Neural cell (in vitro differentiated cells): Measurements from ENCODE around the gene CHCHD3.
"Not testable (repeated sequence)": the region's sequence is repeated elsewhere in the genome, so short reads cannot be mapped to it uniquely, and the experiment has no call there.

Experiments used
- CTCF ChIP-seq: fragments of 450-650 bp; IDR thresholded peaks from 2 replicates; pipeline ENCODE4 v1.5.1; 2014; ENCODE audit warnings: antibody characterized with exemption, mild to moderate bottlenecking, moderate library complexity; ENCODE audit not compliant: poor library complexity, severe bottlenecking
- EP300 ChIP-seq: fragments of 450-650 bp; conservative IDR thresholded peaks from 2 replicates; pipeline ENCODE4 v1.6.1; 2014; ENCODE audit warnings: antibody characterized with exemption, mild to moderate bottlenecking, moderate library complexity; ENCODE audit not compliant: poor library complexity, severe bottlenecking
- EZH2 ChIP-seq: fragments of 200-600, 300-800 bp; shearing (Covaris generic), sonication (generic); IDR thresholded peaks from 2 replicates; pipeline ENCODE4 v1.6.1; 2014; ENCODE audit warnings: antibody characterized with exemption, low read length, borderline replicate concordance, mild to moderate bottlenecking; ENCODE audit not compliant: insufficient read depth, poor library complexity, severe bottlenecking
- MXI1 ChIP-seq: fragments of 450-650 bp; conservative IDR thresholded peaks from 2 replicates; pipeline ENCODE4 v1.6.1; 2014; ENCODE audit warnings: antibody characterized with exemption, mild to moderate bottlenecking; ENCODE audit not compliant: poor library complexity, severe bottlenecking
- POLR2AphosphoS5 ChIP-seq: IDR thresholded peaks from 2 replicates; pipeline ENCODE4 v1.6.1; 2012
- RAD21 ChIP-seq: fragments of 450-650 bp; conservative IDR thresholded peaks from 2 replicates; pipeline ENCODE4 v1.6.1; 2014; ENCODE audit warnings: antibody characterized with exemption, mild to moderate bottlenecking, moderate library complexity
- SMC3 ChIP-seq: fragments of 450-650 bp; conservative IDR thresholded peaks from 2 replicates; pipeline ENCODE4 v1.6.1; 2014; ENCODE audit warnings: antibody characterized with exemption, mild to moderate bottlenecking, moderate library complexity; ENCODE audit not compliant: poor library complexity
- TAF1 ChIP-seq: IDR thresholded peaks from 2 replicates; pipeline ENCODE4 v1.6.1; 2012; ENCODE audit warnings: low read depth
- TF ChIP-seq, protein P1 (sequence below): IDR thresholded peaks from 2 replicates; pipeline ENCODE4 v1.6.1; 2012; ENCODE audit warnings: borderline replicate concordance

DNA sequence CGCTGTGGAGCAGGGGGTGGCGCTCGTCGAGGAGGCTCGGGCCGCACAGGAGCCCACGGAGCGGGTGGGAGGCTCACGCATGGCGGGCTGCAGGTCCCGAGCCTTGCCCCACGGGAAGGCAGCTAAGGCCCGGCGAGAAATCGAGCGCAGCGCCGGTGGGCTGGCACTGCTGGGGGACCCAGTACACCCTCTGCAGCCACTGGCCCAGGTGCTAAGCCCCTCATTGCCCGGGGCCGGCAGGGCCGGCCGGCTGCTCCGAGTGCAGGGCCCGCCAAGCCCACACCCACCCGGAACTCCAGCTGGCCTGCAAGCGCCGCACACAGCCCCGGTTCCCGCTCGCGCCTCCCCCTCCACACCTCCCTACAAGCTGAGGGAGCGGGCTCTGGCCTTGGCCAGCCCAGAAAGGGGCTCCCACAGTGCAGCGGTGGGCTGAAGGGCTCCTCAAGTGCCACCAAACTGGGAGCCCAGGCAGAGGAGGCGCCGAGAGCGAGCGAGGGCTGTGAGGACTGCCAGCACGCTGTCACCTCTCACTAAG lies 183.2 kb downstream of the CHCHD3 start:
- not testable (repeated sequence) for TF ChIP-seq SMC3, CTCF, EP300, TAF1, POLR2AphosphoS5, RAD21, EZH2, MXI1
- TF ChIP-seq, protein P1, sequence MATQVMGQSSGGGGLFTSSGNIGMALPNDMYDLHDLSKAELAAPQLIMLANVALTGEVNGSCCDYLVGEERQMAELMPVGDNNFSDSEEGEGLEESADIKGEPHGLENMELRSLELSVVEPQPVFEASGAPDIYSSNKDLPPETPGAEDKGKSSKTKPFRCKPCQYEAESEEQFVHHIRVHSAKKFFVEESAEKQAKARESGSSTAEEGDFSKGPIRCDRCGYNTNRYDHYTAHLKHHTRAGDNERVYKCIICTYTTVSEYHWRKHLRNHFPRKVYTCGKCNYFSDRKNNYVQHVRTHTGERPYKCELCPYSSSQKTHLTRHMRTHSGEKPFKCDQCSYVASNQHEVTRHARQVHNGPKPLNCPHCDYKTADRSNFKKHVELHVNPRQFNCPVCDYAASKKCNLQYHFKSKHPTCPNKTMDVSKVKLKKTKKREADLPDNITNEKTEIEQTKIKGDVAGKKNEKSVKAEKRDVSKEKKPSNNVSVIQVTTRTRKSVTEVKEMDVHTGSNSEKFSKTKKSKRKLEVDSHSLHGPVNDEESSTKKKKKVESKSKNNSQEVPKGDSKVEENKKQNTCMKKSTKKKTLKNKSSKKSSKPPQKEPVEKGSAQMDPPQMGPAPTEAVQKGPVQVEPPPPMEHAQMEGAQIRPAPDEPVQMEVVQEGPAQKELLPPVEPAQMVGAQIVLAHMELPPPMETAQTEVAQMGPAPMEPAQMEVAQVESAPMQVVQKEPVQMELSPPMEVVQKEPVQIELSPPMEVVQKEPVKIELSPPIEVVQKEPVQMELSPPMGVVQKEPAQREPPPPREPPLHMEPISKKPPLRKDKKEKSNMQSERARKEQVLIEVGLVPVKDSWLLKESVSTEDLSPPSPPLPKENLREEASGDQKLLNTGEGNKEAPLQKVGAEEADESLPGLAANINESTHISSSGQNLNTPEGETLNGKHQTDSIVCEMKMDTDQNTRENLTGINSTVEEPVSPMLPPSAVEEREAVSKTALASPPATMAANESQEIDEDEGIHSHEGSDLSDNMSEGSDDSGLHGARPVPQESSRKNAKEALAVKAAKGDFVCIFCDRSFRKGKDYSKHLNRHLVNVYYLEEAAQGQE, result not testable (repeated sequence)
